H1 (cell line): ENCODE data around the gene EXOC1.
A peak's percentile ranks its signal among the peaks of the same experiment; 100 is the strongest.

ENCODE experiments used
- CHD2 ChIP-seq: IDR thresholded peaks from 2 replicates; pipeline ENCODE4 v1.6.1; 2012; ENCODE audit warnings: low read length, improper control_type of control experiment
- CTCF ChIP-seq, 3 experiments: IDR thresholded peaks; 1 replicate in 2 of 3; 2 replicates in 1 of 3; pipeline versions ENCODE4 v1.5.1 to v1.6.1; 2011; ENCODE audit warnings: low read length in 3 of 3, mild to moderate bottlenecking in 3 of 3, inconsistent platforms in 2 of 3, low read depth in 1 of 3, moderate library complexity in 1 of 3; ENCODE audit not compliant: insufficient read depth in 1 of 3; ENCODE audit errors: control extremely low read depth in 1 of 3
- EP300 ChIP-seq, 2 experiments: IDR thresholded peaks; 1 replicate in 1 of 2; 2 replicates in 1 of 2; pipeline ENCODE4 v1.6.1; 2011 to 2012; ENCODE audit warnings: low read depth in 2 of 2, low read length in 2 of 2, mild to moderate bottlenecking in 2 of 2, borderline replicate concordance in 1 of 2, inconsistent platforms in 1 of 2, moderate library complexity in 1 of 2
- HDAC6 ChIP-seq: IDR thresholded peaks from one replicate; pipeline ENCODE4 v1.7.1; 2012; ENCODE audit warnings: low read depth, mild to moderate bottlenecking, inconsistent platforms, low read length, moderate library complexity
- POLR2A ChIP-seq, 2 experiments: IDR thresholded peaks; 1 replicate in 1 of 2; 2 replicates in 1 of 2; pipeline ENCODE4 v1.6.1; 2011; ENCODE audit warnings: low read depth in 2 of 2, low read length in 2 of 2, mild to moderate bottlenecking in 2 of 2; ENCODE audit errors: control extremely low read depth in 1 of 2

- TF ChIP-seq CTCF (IDR thresholded peaks at IDR 0.05; ENCODE audit: control extremely low read depth in 1 of 3, insufficient read depth in 1 of 3, low read depth in 1 of 3, low read length in 3 of 3) (peak; percentile 18 to 38 (median 33)), POLR2A (IDR thresholded peaks at IDR 0.05; ENCODE audit: control extremely low read depth in 1 of 2, low read depth in 2 of 2, low read length in 2 of 2) (peak; percentile 69 to 83), EP300 (IDR thresholded peaks at IDR 0.05; ENCODE audit: borderline replicate concordance in 1 of 2, low read depth in 2 of 2, low read length in 2 of 2) (no peak), CHD2 (no peak), HDAC6 (no peak)
Observed at GRCh38 chr4:55819634-55820033, 33.8 kb upstream of the EXOC1 start, which contains the start of gene EXOC1L.
